NCI-H460 (cell line): ENCODE results near the gene FBXO46. TPM values are rescaled to one million over a fixed set of nuclear protein-coding genes. Genes with fewer than 3 reads are reported as not detected.

Source experiments
- DNase-seq: peaks from one replicate; pipeline ENCODE4 v3.0.0-alpha.2; 2016; ENCODE audit warnings: low read depth; ENCODE audit errors: extremely low read depth
- polyA plus RNA-seq: library from polyadenylated mRNA; depleted of rRNA; stranded (reverse); fragments of >200 nt; gene quantifications from 2 replicates; pipeline ENCODE4 v1.2.3, GENCODE V29; 2014; cell fraction: nucleus; rRNA removed
- total RNA-seq: library from RNA; depleted of rRNA; stranded (reverse); fragments of >200 nt; shearing (Covaris generic); gene quantifications from 2 replicates; pipeline ENCODE4 v1.2.3, GENCODE V29; 2014; rRNA removed

FBXO46 gene, protein sequence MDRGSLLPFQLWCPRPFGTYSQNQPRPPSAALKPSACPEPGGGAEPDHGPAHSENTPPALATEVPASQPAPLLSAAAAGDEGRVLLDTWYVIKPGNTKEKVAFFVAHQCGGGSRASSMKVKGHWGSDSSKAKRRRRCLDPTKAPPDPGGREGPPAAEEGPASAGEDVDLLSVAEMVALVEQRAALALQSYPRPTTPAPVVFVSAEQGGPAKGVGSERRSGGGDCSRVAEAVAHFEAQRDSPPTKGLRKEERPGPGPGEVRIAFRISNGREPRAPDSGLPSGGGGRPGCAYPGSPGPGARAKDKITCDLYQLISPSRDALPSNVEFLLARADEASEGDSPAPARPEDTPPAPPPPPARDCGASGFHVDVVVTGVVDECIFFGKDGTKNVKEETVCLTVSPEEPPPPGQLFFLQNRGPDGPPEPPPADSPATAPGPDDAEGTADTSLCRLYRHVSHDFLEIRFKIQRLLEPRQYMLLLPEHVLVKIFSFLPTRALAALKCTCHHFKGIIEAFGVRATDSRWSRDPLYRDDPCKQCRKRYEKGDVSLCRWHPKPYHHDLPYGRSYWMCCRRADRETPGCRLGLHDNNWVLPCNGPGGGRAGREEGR
- total RNA-seq, result 9.8 and 11.5 TPM in 2 replicates
- polyA plus RNA-seq, result 27.0 and 46.4 TPM in 2 replicates

DNA sequence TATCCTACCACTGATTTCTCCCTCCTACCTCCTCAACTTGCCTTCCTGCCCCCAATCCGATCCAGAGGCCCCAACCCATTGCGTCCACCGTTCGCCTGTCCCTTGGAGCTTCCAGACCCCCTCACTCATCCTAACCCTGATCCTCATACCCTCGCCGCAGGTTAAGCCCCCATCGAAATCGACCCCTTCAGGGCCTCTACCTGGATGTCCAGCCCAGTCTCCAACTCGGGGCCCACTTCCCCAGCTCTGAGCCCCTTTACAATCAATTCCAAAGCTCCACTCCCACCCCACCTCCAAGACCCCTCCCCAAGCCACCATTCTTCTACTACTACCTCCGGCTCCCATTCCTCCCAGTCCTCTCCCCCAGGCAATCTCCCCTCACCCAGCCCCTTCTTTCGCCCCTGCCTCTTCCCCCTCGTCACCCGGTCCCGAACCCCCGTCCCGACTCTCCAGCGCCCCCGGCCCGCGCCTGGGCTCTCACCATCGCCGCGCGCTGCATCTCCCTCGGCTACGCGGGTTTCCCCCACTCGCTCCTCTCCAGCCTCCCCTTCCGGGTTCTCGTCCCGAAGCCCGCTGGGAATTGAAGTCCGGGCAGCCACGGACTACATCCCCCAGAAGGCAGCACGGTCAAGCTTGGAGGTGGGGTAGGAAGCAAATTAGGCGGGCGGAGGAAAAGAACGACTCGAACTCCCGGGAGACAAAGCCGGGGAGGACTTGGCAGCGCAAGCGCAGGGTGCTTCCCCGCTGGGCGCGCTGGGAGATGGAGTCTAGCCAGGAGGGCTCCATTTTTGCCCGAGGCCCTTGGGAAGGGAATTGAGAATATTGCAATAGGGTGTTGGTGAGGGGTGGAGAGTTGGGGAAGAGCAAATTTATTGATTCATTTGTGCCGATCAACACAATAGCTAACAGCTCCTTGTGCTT, at the start of gene FBXO46:
TSS of gene FBXO46 (minus strand) at position 529 of the 921 bp plus-strand sequence. CDS start 17,401 bp downstream, outside the sequence.
- peak; percentile 96 for DNase-seq

DNA sequence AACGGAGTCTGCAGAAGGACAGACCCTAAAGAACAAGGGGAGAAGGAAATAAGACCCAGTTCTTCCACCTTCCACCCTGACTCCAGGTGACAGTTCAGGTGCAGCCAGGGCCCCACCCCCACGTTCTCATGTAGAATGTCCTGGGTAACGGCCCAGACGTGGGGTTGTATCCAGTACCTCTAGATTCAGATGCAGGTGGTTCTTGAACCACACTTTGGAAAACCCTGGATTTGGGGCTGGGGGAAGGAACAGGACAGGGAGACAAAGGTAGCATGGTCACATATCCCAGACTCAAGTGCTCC, 49.4 kb upstream of the FBXO46 start:
- DNase-seq, result no peak

DNA sequence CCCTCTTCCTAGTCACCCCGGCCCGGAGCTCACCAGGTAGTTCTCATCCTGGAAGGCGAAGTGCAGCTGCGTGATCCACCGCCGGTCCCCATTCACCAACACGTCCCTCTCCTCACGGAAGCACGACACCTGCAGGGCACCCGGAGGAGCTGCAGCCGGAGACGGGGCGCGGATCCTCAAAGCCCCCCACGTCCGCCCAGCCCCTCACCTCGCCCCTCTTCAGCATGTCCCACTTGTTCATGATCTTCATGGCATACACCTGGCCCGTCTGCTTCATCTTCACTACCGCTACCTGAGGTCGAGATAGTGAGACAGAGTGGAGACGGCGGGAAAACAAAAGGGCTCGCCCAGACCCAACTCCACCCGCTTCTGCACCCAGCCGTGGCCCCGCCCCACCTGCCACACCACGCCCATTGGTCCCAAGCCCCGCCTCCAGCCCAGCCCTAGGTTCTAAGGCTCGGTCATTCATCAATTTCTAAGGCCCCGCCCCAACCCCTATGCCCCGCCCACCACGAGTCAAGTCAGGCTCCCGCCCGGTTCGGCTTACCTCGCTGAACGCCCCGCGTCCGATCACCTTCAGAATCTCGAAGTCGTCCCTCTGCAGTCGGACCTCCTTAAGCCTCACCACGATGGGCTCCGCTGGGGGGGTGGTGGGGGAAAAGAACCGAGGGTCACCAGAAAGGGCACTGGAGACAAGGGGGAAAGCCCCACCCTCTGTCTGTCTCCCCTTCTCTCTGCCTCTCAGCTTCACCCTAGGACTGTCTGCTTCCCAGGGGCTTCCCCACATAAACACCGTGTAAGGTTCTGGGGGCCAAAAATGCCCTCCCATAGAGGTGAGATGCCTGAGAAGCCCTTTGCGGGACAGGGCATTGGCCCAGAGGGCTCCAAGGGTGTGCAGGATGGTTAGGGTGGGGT, 48.8 kb upstream of the FBXO46 start:
- peak; percentile 82 for DNase-seq

DNA sequence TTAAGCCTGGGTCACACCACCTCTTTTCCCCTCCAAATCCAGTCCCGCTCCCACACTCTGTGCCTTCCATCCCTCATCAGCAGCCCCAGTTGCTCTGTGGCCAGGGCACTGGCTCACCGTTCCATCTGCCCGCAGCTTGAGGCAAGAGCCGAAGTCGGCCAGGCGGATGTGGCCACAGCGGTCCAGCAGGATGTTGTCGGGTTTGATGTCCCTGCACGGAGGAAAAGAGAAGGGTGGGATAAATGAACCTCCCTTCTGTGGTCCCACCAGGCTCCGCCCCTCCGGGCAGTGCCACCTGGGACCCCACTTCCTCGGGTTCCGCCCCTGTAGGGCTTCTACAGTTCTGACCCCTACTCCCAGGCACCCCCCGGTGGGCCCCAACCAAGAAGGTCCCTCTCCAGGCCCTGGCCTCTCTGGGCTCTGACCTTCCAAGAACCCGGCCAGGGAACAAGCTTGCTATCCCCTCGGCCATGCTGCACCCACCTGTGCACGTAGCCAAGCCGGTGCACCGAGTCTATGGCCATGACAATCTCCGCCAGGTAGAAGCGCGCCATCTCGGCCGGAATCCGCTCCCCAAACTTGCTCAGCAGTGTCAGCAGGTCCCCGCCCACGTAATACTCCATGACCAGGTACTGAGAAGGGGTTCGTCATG, 47.4 kb upstream of the FBXO46 start:
- DNase-seq, result no peak

DNA sequence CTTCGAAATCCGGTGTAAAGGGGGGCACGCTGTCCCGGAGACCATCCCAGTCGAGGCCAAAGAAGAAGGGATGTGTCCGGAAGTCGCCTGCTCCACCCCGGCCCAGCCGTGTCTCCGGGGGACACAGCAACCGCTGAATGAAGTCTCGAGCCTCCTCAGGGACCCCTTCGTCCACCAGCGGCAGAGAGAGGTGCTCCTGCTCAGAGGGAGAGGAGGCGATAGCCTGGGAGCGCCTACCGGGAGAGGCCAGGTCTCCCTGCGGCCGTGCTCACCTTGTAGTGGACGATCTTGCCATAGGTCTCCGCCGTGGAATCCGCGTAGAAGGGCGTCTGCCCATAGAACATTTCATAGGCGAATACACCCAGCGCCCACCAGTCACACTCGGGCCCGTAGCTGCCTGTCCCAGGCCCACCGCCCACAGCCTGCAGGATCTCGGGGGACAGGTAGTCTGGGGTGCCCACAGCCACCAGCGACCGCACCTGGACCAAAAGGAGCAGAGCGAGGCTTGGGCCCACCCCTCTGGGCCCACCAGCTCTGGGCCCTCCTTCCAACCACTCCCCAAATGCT, 46.8 kb upstream of the FBXO46 start:
- no peak for DNase-seq

DNA sequence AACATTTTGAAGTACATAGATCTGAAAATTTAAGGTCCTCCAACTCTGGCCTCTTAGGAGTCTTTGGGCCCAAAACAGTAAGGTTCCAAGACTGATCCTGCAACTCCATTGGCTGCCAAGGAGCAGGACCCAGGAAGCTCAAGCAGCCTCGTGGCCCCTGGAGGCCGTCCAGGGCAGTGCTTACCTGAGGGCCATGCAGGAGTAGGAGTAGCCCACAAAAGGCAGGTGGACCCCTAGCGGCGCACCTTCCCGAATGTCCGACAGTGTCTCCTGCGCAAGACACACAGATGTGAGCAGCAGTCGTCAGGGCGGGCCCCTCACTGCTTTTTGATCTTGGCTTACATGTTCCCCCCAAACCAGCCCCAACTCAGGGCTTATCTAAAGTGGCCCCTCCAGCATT, 44.1 kb upstream of the FBXO46 start:
- no peak for DNase-seq

DNA sequence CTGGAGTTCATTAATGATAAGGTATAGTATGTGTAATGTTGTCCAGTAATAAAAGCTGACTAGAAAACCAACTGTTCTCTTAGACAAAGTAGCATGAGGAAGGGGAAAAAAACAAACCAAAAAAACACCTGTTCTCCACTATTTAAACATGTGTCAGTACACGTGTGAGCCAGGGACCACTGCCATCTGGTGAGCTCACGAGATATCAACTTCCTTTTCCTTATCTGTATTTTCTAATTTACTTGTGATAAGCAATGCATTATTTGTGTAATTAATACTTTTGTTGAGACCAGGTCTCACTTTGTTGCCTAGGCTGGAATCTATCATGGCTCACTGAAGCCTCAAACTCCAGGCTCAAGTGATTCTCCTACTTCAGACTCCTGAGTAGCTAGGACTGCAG, 42.7 kb upstream of the FBXO46 start:
- no peak for DNase-seq

DNA sequence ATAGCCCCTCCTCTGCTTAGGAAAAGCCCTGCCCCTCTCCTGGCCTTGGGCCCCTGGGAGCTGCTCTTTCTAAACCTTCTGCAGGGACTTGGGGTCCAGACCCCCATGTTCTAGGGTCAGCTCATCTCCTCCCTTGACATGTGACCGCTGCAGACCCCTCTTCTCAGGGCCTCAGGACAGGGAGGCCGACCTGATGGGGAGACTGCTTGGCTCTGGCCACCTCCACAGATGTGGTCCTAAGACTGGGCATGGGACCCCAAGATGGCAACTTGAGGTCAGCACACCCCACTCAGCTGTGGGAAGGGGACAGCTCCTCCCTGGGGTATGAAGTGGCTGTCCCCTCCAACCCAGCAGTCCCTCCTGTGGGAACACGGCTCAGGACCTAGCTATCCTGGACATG, 42.2 kb upstream of the FBXO46 start:
- no peak for DNase-seq

DNA sequence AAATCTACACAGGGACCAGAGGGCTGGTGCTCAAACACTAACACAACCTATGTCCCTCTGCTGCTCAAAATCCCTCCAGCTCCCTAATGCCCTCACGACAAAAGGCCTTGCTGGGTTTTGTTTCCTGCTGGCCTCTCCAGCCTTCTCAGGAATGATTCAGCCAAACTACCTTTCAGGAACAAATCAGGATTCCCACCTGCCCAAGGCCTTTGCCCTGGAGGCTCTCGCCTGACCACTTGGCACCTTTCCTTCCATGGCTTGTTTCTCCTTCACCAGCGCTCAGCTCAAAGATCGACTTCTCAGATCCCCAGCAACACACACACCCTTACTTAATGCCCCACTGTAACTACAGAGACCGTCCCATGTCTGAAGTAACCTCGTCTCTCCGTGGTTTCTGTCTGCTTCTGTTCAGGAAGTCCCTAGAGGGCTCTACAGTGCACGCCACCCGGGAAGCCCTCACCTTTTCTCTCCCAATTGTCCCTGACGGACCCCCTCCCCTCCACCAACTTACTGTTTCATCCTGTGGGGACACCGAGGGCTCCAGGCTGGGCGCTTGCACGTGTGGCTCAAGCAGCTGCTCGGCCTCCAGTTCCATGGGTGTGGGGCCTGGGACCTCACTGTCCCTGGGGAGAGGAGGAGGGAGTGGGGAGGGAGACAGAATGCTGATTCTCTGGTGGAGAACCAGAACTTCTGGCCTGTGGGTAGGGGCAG, 41.6 kb upstream of the FBXO46 start:
- no peak for DNase-seq

DNA sequence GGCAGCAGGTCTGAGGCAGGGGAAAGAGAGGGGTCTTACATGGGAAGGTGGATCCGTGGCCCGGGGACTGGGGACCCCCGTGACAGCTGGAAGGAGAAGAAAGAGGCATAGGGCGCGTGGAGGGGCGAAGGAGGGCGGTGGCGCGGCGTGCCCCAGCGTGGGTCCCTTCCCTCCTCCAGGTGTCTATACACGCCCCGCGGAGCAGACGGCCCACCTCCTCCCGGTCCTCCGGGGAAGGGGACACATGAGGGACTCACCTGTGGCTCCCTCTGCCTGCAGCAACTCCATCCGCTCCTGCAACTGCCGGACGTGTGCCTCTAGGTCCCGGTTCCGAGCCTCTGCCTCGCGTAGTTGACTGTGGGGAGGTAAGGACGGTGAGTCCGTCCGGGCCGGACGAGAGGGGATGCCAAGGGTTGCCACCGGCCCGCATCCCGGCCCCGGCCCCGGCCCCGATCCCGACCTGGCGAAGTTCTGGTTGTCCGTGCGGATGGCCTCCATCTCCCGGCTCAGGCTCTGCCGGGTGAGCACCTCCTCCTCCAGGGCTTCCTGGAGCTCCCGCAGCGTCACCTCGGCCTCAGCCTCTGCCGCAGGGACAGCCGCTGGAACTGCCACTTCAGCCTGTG, 40.7 kb upstream of the FBXO46 start:
- DNase-seq, result no peak

DNA sequence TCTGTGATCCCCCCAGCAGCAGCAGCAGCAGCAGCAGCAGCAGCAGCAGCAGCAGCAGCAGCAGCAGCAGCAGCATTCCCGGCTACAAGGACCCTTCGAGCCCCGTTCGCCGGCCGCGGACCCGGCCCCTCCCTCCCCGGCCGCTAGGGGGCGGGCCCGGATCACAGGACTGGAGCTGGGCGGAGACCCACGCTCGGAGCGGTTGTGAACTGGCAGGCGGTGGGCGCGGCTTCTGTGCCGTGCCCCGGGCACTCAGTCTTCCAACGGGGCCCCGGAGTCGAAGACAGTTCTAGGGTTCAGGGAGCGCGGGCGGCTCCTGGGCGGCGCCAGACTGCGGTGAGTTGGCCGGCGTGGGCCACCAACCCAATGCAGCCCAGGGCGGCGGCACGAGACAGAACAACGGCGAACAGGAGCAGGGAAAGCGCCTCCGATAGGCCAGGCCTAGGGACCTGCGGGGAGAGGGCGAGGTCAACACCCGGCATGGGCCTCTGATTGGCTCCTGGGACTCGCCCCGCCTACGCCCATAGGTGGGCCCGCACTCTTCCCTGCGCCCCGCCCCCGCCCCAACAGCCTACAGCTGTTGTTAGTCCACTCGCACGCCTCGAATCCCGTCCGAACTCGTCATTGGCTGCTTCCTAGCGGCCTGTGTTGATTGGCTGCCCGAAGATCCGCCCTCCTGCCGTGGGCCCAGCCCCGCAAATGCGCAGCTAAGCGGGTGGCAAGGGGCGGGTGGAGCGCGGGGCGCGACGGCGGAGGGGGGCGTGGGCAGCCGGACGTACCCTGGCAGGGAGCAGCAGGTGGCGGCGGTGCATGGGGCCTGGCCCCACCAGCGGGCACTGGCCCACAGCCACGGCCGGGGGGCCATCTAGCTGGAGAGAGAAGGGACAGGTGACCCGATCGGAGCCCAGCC, 39.8 kb upstream of the FBXO46 start:
- peak; percentile 95 for DNase-seq

DNA sequence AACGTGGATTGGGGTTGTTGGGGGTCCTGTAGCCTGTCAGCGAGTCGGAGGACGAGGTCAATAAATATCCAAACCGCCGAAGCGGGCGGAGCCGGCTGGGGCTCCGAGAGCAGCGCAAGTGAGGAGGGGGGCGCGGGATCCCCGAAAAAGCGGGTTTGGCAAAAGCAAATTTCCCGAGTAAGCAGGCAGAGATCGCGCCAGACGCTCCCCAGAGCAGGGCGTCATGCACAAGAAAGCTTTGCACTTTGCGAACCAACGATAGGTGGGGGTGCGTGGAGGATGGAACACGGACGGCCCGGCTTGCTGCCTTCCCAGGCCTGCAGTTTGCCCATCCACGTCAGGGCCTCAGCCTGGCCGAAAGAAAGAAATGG, 39.1 kb upstream of the FBXO46 start:
- no peak for DNase-seq

DNA sequence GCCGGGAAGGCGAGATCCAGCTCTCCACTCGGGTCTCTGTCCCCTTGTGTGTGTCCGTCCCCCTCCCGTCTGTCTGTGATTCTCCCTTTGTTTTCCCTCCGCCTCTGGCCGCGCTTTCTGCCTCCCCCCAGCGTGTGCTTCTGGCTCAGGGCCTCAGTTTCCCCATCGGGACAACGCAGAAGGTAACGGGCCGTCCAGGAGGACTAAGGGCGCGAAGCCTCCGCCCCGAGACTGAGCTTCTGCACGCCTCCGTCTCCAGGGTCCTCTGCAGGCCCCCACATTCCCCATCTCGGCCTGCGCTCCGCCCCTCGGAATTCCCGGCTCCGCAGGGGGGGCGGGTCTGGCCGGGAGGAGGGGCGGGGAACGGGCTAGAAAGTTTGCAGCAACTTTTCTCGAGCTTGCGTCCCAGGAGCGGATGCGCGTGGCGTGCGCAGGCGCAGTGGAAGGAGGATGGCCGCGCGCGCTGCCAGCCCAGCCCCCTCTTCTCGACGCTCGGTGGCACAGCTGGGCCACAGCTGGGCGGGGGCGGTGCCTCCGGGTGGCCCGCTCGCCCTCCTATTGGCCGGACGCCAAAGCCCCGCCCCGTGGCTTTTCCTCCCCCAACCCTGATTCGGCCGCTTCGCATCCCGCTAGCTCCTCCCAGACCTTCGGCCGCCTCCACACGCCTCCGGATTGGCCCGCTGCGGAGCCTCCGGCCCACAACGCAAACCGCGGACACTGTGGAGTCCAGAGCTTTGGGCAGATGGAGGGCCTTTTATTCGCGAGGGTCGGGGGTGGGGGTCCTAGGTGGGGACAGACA, 38.5 kb upstream of the FBXO46 start, which contains the start of gene SIX5:
TSS of gene SIX5 (minus strand) at position 269 of the 799 bp plus-strand sequence. CDS start 408 bp downstream, outside the sequence.
- peak; percentile 96 for DNase-seq

DNA sequence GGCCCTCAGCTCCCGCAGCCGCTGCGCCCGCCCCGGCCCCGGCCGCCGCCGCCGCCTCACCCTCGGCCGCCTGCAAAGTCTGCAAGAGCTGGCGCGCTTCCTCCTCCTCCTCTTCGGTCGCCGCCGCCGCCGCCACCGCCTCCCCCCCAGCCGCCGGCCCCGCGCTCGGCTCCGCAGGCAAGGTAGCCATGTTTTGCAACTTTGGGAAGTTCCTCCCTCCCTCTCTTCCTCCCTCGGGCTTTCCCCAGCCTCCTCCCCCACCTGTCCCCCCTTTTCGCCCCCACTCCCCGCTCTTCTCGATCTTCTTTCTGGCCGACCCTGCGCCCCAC, 37.9 kb upstream of the FBXO46 start:
- no peak for DNase-seq

DNA sequence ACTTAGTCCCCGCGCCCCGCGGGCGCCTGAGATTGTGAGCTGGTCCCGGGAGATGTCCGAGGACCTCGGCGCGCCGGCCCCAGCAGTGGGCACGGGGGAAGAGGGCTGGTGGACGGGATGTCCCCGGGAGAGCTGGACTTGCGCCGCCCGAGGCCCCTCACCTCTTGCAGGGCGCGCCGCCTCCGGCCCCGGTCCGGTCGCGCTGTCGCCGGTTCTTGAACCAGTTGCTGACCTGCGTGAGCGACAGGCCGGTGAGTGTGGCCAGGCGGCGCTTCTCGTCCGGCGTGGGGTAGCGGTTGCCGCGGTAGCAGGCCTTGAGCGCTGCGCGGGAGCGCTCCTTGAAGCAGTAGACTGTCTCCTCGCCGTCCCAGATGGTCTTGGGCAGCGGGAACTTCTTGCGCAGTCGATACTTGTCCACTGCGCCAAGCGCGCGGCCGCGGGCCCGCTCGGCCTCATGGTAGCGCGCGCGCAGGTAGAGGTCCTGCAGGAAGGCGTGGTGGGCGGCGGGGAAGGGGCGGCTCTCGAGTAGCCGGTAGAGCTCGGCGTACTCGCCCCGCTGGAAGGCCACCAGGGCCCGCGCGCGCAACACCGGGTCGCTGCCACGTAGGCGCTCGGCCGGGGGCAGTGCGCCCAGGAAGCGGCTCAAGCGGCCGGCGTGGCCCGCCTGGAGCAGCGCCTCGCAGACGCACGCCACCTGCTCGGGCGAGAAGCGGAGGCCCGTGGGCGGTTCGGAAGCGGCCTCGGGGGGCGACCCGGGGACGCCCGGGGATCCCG, 37.4 kb upstream of the FBXO46 start:
- DNase-seq, result peak; percentile 27

DNA sequence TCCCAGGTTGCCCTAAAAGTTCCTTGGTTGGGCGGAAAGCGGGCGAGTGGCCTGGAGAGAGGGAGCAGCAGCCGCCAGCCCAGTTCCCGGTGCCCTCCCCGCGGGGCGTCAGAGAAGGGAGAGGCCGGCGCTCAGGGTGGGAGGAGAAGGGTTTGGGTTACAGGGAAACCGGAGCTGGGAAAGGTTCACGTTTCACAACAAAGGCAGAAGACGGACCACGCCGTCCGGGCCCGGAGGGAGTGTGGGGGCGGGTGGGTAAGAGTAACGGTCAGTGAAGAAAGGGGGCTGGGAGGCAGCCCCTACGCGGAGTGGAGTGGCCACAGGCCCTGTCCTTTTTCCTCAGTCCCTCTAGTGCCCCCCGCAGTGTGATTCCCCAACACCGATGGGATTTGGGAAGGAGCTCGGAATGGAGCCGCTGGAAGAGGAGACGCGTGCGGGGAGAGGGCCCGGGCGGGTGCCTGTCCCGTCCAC, 36.7 kb upstream of the FBXO46 start:
- peak; percentile 37 for DNase-seq
